Esophagus squamous epithelium (tissue), 5 donors: Measurements from ENCODE around the gene TAF11L11. TPM values are rescaled to one million over a fixed set of nuclear protein-coding genes. Genes with fewer than 3 reads are reported as not detected.
"Not testable (repeated sequence)": the region's sequence is repeated elsewhere in the genome, so short reads cannot be mapped to it uniquely, and the experiment has no call there.

Experiments
- DNase-seq: peaks from one replicate; lab custom pipeline; 2025; lab: John Stamatoyannopoulos, UW
- H3K27ac ChIP-seq, 4 donors: fragments of 200-600 bp; sonication (generic); one replicate each; pipeline ENCODE4 v1.5.1; 2016 to 2019; ENCODE audit warnings: mild to moderate bottlenecking in 1 of 4
- H3K27me3 ChIP-seq, 4 donors: fragments of 200-600 bp; sonication (generic); 1 replicate in 3 of 4; 2 replicates in 1 of 4; pipeline versions ENCODE4 v1.5.1 to v1.6.0; 2017 to 2021; ENCODE audit warnings: antibody characterized with exemption in 1 of 4
- H3K36me3 ChIP-seq, 3 donors: fragments of 200-600 bp; sonication (generic); one replicate each; pipeline ENCODE4 v1.5.1; 2016 to 2019
- H3K4me1 ChIP-seq, 3 donors: fragments of 200-600 bp; sonication (generic); one replicate each; pipeline ENCODE4 v1.5.1; 2017 to 2019
- H3K4me3 ChIP-seq, 4 donors: fragments of 200-600 bp; sonication (generic); 1 replicate in 3 of 4; 2 replicates in 1 of 4; pipeline ENCODE4 v1.5.1; 2016 to 2019; ENCODE audit warnings: mild to moderate bottlenecking in 2 of 4, moderate library complexity in 1 of 4
- H3K9me3 ChIP-seq, 3 donors: fragments of 200-600 bp; sonication (generic); one replicate each; pipeline ENCODE4 v1.5.1; 2016 to 2019
- CTCF ChIP-seq, 6 experiments: fragments of 450-650 bp in 4 of 6; fragments of 200-600 bp in 2 of 6; sonication (generic) in 2 of 6; IDR thresholded peaks; one replicate each; pipeline ENCODE4 v1.5.1; 2016 to 2019; ENCODE audit warnings: antibody characterized with exemption in 6 of 6, mild to moderate bottlenecking in 4 of 6, moderate library complexity in 4 of 6
- POLR2A ChIP-seq, 4 donors: fragments of 450-650 bp; IDR thresholded peaks; one replicate each; pipeline ENCODE4 v1.6.1; 2017; ENCODE audit warnings: antibody characterized with exemption in 4 of 4, mild to moderate bottlenecking in 4 of 4, moderate library complexity in 3 of 4
- WGBS, 2 donors: methylation state at CpG; one replicate each; pipeline ENCODE4 v1.1.5; 2018; 5-methylcytosine and 5-hydroxymethylcytosine counted together
- intact Hi-C: fragments of 100-400 bp; cut with DNase I; formaldehyde crosslinking; loops from one replicate; pipeline ENCODE4 v1.15.0; 2022
- total RNA-seq, 4 donors: library from RNA; depleted of rRNA; stranded (reverse); fragments of >200 nt; gene quantifications; one replicate each; pipeline ENCODE4 v1.1.0, GENCODE V29; 2016
- donor health status: DM: yes; HTN: yes; CAD: no.

TAF11L11 gene
- not detected for total RNA-seq

GRCh38 chr5:17603880-17604279, at the start of gene TAF11L11:
TAF11L11 (plus strand) TSS chr5:17604183.
- H3K27me3 ChIP-seq, H3K4me3 ChIP-seq, DNase-seq, H3K27ac ChIP-seq, intact Hi-C loops, H3K9me3 ChIP-seq, H3K36me3 ChIP-seq, H3K4me1 ChIP-seq: not testable (repeated sequence)
- WGBS, 2 donors: 66 to 84% methylated on average over 4 to 5 of the region's 6 CpGs

- H3K9me3 ChIP-seq, DNase-seq, H3K27ac ChIP-seq, H3K36me3 ChIP-seq, intact Hi-C loops, H3K4me1 ChIP-seq, H3K27me3 ChIP-seq, H3K4me3 ChIP-seq: not testable (repeated sequence)
- no CpG with 5 or more reads among the region's 16 CpGs for WGBS, 2 donors
These were observed 18.3 kb upstream of the TAF11L11 start, which contains the start of gene TAF11L7 for GRCh38 chr5:17585658-17586057. TAF11L7 (minus strand) TSS chr5:17585758.

- DNase-seq, H3K27me3 ChIP-seq, H3K4me3 ChIP-seq, H3K27ac ChIP-seq, intact Hi-C loops, H3K9me3 ChIP-seq, H3K4me1 ChIP-seq, H3K36me3 ChIP-seq: not testable (repeated sequence)
- WGBS, 2 donors: no CpG with 5 or more reads among the region's 16 CpGs
These were observed 13.1 kb upstream of the TAF11L11 start, which contains the start of gene TAF11L8 for GRCh38 chr5:17590860-17591259. TAF11L8 (minus strand) TSS chr5:17590960.

GRCh38 chr5:17594255-17594654, 9.7 kb upstream of the TAF11L11 start, which contains the start of gene TAF11L9:
TAF11L9 (minus strand) TSS chr5:17594394.
- DNase-seq, intact Hi-C loops, H3K27ac ChIP-seq, H3K9me3 ChIP-seq, H3K36me3 ChIP-seq, H3K4me3 ChIP-seq, H3K27me3 ChIP-seq, H3K4me1 ChIP-seq: not testable (repeated sequence)
- WGBS, 2 donors: 84 to 94% methylated on average over 12 of the region's 15 CpGs

GRCh38 chr5:17597728-17598127, 6.3 kb upstream of the TAF11L11 start, which contains the start of gene TAF11L10:
TAF11L10 (minus strand) TSS chr5:17597828.
- H3K36me3 ChIP-seq, H3K4me3 ChIP-seq, H3K4me1 ChIP-seq, H3K27ac ChIP-seq, H3K9me3 ChIP-seq, DNase-seq, intact Hi-C loops, H3K27me3 ChIP-seq: not testable (repeated sequence)
- no CpG with 5 or more reads among the region's 15 CpGs for WGBS, 2 donors

GRCh38 chr5:17604951-17605350, 968 bp downstream of the TAF11L11 start:
- Histone ChIP-seq H3K27me3 (no peaks in the 10 kb centered on the region), H3K4me1 (no peaks in the 10 kb centered on the region), H3K4me3 (no peak overlapping the region), H3K36me3 (no peaks in the 10 kb centered on the region), H3K27ac (no peak overlapping the region), H3K9me3 (no peaks in the 10 kb centered on the region)
- TF ChIP-seq POLR2A (IDR thresholded peaks at IDR 0.05) (no peak), CTCF (IDR thresholded peaks at IDR 0.05) (no peak)
- DNase-seq: no peak
- intact Hi-C loops: no loop called here
- WGBS, 2 donors: 88 to 98% methylated on average over 6 to 13 of the region's 14 CpGs

GRCh38 chr5:17607461-17607860, 3.5 kb downstream of the TAF11L11 start:
- intact Hi-C loops, DNase-seq, H3K9me3 ChIP-seq, H3K36me3 ChIP-seq, H3K4me3 ChIP-seq, H3K27ac ChIP-seq, H3K4me1 ChIP-seq, H3K27me3 ChIP-seq: not testable (repeated sequence)
- WGBS, 2 donors: 89 to 93% methylated on average over 4 of the region's 4 CpGs

- H3K4me3 ChIP-seq, DNase-seq, H3K9me3 ChIP-seq, intact Hi-C loops, H3K27ac ChIP-seq, H3K4me1 ChIP-seq, H3K36me3 ChIP-seq, H3K27me3 ChIP-seq: not testable (repeated sequence)
- 54% methylated on average over 2 of the region's 2 CpGs; no CpG with 5 or more reads in 1 of the 2 donors for WGBS, 2 donors
These were observed 6.1 kb downstream of the TAF11L11 start, which contains the start of gene TAF11L12 for GRCh38 chr5:17610092-17610491. TAF11L12 (plus strand) TSS chr5:17610392.
